ENCODE results near the gene PGS1. TPM values are rescaled to one million over a fixed set of nuclear protein-coding genes. Genes with fewer than 3 reads are reported as not detected.

The PGS1 gene
- total RNA-seq, 2 experiments from 2014 or later, result 59.6 to 61.3 TPM

DNA sequence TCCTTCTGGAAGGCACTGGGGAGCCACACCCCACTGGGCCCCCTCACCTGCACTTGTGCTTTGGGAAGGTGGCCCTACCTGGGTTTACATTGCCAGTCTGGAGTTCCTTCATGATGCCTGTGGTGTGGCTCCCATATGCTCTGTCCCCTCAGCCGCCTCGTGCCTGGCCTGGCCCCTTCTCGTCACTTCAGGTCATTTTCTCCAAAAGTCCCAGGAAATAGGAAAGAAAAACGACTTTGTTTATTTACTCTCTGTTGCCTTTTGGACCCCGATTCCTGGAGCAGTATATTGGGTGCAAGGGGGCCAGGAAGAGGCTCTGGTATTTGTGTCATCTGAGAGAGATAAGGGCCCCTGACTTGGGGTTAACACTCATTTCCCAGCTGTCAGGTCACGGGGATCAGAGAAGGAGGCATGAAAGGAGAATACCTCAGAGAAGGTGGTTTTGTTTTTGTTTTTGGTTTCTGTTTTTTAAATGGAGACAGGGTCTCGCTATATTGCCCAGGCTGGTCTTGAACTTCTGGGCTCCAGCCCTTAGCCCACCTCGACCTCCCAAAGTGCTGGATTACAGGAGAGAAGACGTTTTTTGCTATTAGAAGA, 23.3 kb upstream of the PGS1 start:
- H3K79me2 ChIP-seq (ENCODE audit: insufficient read depth, low read depth, low read length), result no peaks in the 10 kb centered on the region
- BruUV-seq (replicated peaks), result no TSS peak
- H3K4me3 ChIP-seq (ENCODE audit: low read depth, low read length, poor library complexity, severe bottlenecking), result no peak overlapping the region
- H3K9me2 ChIP-seq (ENCODE audit: insufficient read depth, low read length), result no peaks in the 10 kb centered on the region
- CTCF ChIA-PET (ENCODE audit: unreplicated experiment), result no interaction called here
- H3K27ac ChIP-seq (ENCODE audit: low read depth, low read length, poor library complexity, severe bottlenecking), result no peak overlapping the region
- no peak for TF ChIP-seq EZH2phosphoT487 (IDR thresholded peaks at IDR 0.05; ENCODE audit: borderline replicate concordance, low read depth, low read length)
- TF ChIP-seq, protein P1, sequence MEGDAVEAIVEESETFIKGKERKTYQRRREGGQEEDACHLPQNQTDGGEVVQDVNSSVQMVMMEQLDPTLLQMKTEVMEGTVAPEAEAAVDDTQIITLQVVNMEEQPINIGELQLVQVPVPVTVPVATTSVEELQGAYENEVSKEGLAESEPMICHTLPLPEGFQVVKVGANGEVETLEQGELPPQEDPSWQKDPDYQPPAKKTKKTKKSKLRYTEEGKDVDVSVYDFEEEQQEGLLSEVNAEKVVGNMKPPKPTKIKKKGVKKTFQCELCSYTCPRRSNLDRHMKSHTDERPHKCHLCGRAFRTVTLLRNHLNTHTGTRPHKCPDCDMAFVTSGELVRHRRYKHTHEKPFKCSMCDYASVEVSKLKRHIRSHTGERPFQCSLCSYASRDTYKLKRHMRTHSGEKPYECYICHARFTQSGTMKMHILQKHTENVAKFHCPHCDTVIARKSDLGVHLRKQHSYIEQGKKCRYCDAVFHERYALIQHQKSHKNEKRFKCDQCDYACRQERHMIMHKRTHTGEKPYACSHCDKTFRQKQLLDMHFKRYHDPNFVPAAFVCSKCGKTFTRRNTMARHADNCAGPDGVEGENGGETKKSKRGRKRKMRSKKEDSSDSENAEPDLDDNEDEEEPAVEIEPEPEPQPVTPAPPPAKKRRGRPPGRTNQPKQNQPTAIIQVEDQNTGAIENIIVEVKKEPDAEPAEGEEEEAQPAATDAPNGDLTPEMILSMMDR (conservative IDR thresholded peaks at IDR 0.05; ENCODE audit: low read length), result no peak
- no peaks in the 10 kb centered on the region for H3K36me3 ChIP-seq (ENCODE audit: insufficient read depth, low read length)
- 0 out of 2 replicates have a peak overlapping the region, but pooled peaks have one; percentile 55 for H3K4me2 ChIP-seq (ENCODE audit: low read length)
- H4K20me1 ChIP-seq (ENCODE audit: insufficient read depth, low read length), result no peaks in the 10 kb centered on the region
- no peak overlapping the region for H2AFZ ChIP-seq (ENCODE audit: low read length)
- H3K4me1 ChIP-seq (ENCODE audit: insufficient read depth, low read length, poor library complexity, severe bottlenecking), result peaks cover 44% of the 10 kb centered on the region
- POLR2A ChIA-PET, result no interaction called here
- intact Hi-C loops (cut with micrococcal nuclease; ENCODE audit: unreplicated experiment), result no loop called here
- no peaks in the 10 kb centered on the region; the same call in 1 of the 2 replicates for H3K9me3 ChIP-seq (ENCODE audit: low read length)
- no peak for DNase-seq (ENCODE audit: low spot score)

- Histone ChIP-seq H3K4me3 (ENCODE audit: low read depth, low read length, poor library complexity, severe bottlenecking) (no peak overlapping the region), H3K4me1 (ENCODE audit: insufficient read depth, low read length, poor library complexity, severe bottlenecking) (peaks cover 43% of the 10 kb centered on the region), H4K20me1 (ENCODE audit: insufficient read depth, low read length) (no peaks in the 10 kb centered on the region), H3K4me2 (ENCODE audit: low read length) (peak overlapping the region; percentile 55), H3K79me2 (ENCODE audit: insufficient read depth, low read depth, low read length) (no peaks in the 10 kb centered on the region), H3K9me2 (ENCODE audit: insufficient read depth, low read length) (no peaks in the 10 kb centered on the region), H2AFZ (ENCODE audit: low read length) (no peak overlapping the region), H3K9me3 (ENCODE audit: low read length) (no peaks in the 10 kb centered on the region), H3K36me3 (ENCODE audit: insufficient read depth, low read length) (no peaks in the 10 kb centered on the region), H3K27ac (ENCODE audit: low read depth, low read length, poor library complexity, severe bottlenecking) (no peak overlapping the region)
- no TSS peak for BruUV-seq (replicated peaks)
- DNase-seq (ENCODE audit: low spot score), result no peak
- intact Hi-C loops (cut with micrococcal nuclease; ENCODE audit: unreplicated experiment), result no loop called here
- TF ChIP-seq EZH2phosphoT487 (IDR thresholded peaks at IDR 0.05; ENCODE audit: borderline replicate concordance, low read depth, low read length), result no peak
- TF ChIP-seq, protein P1 (conservative IDR thresholded peaks at IDR 0.05; ENCODE audit: low read length), result no peak
- ChIA-PET POLR2A (interaction anchor here (0.7 kb wide), 1 partner anchor 94 kb away, joined by 9 read pairs; no protein-coding TSS in a partner anchor), CTCF (ENCODE audit: unreplicated experiment) (no interaction called here)
Observed at GRCh38 chr17:78355701-78356100, 22.7 kb upstream of the PGS1 start.

GRCh38 chr17:78356101-78356713, 22.2 kb upstream of the PGS1 start:
- intact Hi-C loops (cut with micrococcal nuclease; ENCODE audit: unreplicated experiment), result no loop called here
- peak overlapping the region; percentile 55 for H3K4me2 ChIP-seq (ENCODE audit: low read length)

More at GRCh38 chr17:78356101-78356713, 22.2 kb upstream of the PGS1 start:
- Histone ChIP-seq H3K79me2 (ENCODE audit: insufficient read depth, low read depth, low read length) (no peaks in the 10 kb centered on the region), H2AFZ (ENCODE audit: low read length) (no peak overlapping the region), H3K9me2 (ENCODE audit: insufficient read depth, low read length) (no peaks in the 10 kb centered on the region), H4K20me1 (ENCODE audit: insufficient read depth, low read length) (no peaks in the 10 kb centered on the region), H3K27ac (ENCODE audit: low read depth, low read length, poor library complexity, severe bottlenecking) (no peak overlapping the region), H3K36me3 (ENCODE audit: insufficient read depth, low read length) (no peaks in the 10 kb centered on the region), H3K4me3 (ENCODE audit: low read depth, low read length, poor library complexity, severe bottlenecking) (peak overlapping the region; percentile 25), H3K9me3 (ENCODE audit: low read length) (no peaks in the 10 kb centered on the region), H3K4me1 (ENCODE audit: insufficient read depth, low read length, poor library complexity, severe bottlenecking) (peaks cover 42% of the 10 kb centered on the region)
- no TSS peak for BruUV-seq (replicated peaks)
- peak; percentile 92 for DNase-seq (ENCODE audit: low spot score)
- no peak for TF ChIP-seq EZH2phosphoT487 (IDR thresholded peaks at IDR 0.05; ENCODE audit: borderline replicate concordance, low read depth, low read length)
- TF ChIP-seq, protein P1 (conservative IDR thresholded peaks at IDR 0.05; ENCODE audit: low read length), result no peak
- ChIA-PET CTCF (ENCODE audit: unreplicated experiment) (no interaction called here), POLR2A (interaction anchor here (0.6 to 1.0 kb wide), 4 partner anchors 16 to 100 kb away, joined by 3 to 9 read pairs (median 3); no protein-coding TSS in a partner anchor)
